ENCODE data around the gene MAOB.

GRCh38 chrX:43785930-43786591 is 96.2 kb downstream of the MAOB start:
- TF ChIP-seq POLR2AphosphoS5 (IDR thresholded peaks at IDR 0.05; ENCODE audit: low read depth, low read length) (no peak), TAF1 (IDR thresholded peaks at IDR 0.05; ENCODE audit: borderline replicate concordance, low read depth, low read length) (no peak), POLR2A (IDR thresholded peaks at IDR 0.05; ENCODE audit: low read depth, low read length) (no peak)

All from GM12892 (cell line).